Subcutaneous adipose tissue (tissue), 4 donors: Measurements from ENCODE around the gene CHAF1A. TPM values are rescaled to one million over a fixed set of nuclear protein-coding genes. Genes with fewer than 3 reads are reported as not detected.

ENCODE experiments used
- CTCF ChIP-seq: fragments of 450-650 bp; IDR thresholded peaks from one replicate; pipeline ENCODE4 v1.5.1; 2016; ENCODE audit warnings: low read depth, mild to moderate bottlenecking, control low read depth, antibody characterized with exemption, moderate library complexity
- total RNA-seq, 4 donors: library from RNA; depleted of rRNA; stranded (reverse); fragments of >200 nt; gene quantifications; one replicate each; pipeline ENCODE4 v1.1.0, GENCODE V29; 2016

Gene CHAF1A
- total RNA-seq, 4 donors from 2014 or later: 4.8 to 13.0 (median 6.3) TPM

GRCh38 chr19:4430760-4431159, 28.3 kb downstream of the CHAF1A start:
- no peak for TF ChIP-seq CTCF

- no peak for TF ChIP-seq CTCF
These were observed 28.9 kb downstream of the CHAF1A start for GRCh38 chr19:4431296-4431695.

GRCh38 chr19:4431808-4432674, 29.6 kb downstream of the CHAF1A start:
- no peak for TF ChIP-seq CTCF

GRCh38 chr19:4432918-4433506, 30.6 kb downstream of the CHAF1A start:
- no peak for TF ChIP-seq CTCF

- no peak for TF ChIP-seq CTCF
These were observed 32.0 kb downstream of the CHAF1A start for GRCh38 chr19:4434391-4434790.

GRCh38 chr19:4436231-4436630, 33.8 kb downstream of the CHAF1A start:
- TF ChIP-seq CTCF: no peak

GRCh38 chr19:4437103-4437502, 34.7 kb downstream of the CHAF1A start:
- TF ChIP-seq CTCF: no peak
